HG02840 (cell line): ENCODE measurements around the gene CHN2.

Experiments used
- ATAC-seq: cut with Tn5 transposase; IDR thresholded peaks from one replicate; pipeline ENCODE4 v1.9.1; 2021; ENCODE audit warnings: mild to moderate bottlenecking, moderate library complexity, moderate number of reproducible peaks; ENCODE audit not compliant: unreplicated experiment, low FRiP score

CHN2 gene

DNA sequence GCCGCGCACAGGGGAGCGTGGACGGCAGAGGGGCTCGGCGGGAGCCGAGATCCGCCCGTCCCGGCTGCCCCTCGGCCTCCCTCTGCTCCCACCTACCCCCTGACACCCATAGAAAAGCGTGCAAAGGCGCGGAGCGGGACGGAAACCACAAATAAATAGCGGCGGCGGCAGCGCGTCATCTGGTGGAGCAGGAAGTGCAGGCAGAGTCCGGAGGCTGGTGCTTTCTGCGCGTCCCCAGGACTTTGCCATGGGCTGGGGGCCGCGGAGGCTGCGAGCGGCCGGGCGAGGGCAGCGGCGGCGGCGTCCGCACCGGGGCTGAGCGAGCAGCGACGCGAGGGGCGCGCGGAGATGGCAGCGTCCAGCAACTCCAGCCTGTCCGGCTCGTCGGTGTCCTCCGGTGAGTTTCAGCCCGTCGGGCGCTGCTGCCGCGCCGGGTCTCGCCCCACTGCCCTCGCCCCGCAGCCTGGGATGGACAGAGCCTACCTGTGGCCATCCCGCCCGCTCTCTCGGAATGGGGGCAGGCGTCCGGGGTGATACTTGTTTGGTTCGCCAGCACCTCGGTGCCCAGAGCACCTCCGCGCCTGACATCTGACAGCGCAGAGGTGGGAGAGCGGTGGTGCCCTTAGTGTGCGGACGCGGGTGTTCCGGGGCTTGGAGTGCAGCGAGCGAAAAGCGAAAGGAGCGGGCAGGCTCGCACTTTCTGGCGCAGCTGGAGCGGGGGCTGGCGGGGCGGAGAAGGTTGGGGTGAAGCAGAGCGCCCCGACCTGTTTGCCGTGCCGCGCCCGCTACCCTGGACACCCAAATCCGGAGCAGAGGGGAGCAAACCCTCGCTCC is at the start of gene CHN2:
CHN2 (plus strand) TSS at position 182 of the 834 bp plus-strand sequence.
- no peak for ATAC-seq

DNA sequence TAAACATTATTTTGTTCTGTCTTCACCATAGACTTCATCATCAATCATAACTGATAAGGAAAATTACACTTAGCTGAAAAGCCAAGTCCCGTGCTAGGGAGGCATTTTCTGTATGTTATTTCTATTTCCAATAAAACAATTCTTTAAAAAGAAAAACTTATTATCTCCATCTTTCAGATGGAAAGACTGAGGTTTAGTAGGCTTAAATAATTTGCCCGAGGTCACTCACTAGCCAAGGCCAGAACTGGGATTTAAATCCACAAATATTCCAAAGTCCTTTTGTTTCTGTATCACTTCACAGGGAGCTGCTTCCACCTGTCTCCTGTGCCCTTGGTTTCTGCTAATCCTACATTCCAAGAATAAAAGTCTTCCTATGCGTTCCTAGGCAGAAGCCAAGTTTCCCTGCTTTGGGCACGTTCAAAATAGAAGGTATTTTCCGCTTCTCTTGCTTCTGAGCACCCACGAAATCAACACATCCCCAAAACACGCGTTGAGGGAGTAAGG is 49.0 kb upstream of the CHN2 start:
- no peak for ATAC-seq

GRCh38 chr7:29146057-29146706 is 48.4 kb upstream of the CHN2 start, which contains the start of gene CPVL:
Gene CPVL, minus strand, starts transcription at chr7:29146537. Its CDS starts 25,476 bp downstream, at chr7:29121061.
- no peak for ATAC-seq

- ATAC-seq, result no peak
Observed at GRCh38 chr7:29146888-29147609, 47.5 kb upstream of the CHN2 start.

GRCh38 chr7:29147821-29148220 is 46.8 kb upstream of the CHN2 start:
- ATAC-seq, result no peak

DNA sequence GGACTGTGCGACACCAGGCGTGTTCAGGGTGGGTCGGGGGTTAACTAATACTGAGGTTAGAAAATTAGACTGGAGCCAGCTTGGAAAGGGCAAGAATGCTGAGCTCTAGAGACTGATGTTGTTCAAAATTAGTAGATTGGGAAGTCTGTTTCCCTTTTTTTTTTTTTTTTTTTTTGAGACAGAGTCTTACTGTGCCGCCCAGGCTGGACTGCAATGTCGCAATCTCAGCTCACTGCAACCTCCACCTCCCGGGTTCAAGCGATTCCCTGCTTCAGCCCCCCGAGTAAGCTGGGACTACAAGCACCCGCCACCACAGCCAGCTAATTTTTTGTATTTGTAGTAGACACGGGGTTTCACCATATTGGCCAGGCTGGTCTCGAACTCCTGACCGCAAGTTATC is 45.5 kb upstream of the CHN2 start:
- no peak for ATAC-seq

GRCh38 chr7:29150856-29151255 is 43.7 kb upstream of the CHN2 start:
- no peak for ATAC-seq

- ATAC-seq, result no peak
Observed at GRCh38 chr7:29154076-29154475, 40.5 kb upstream of the CHN2 start.

DNA sequence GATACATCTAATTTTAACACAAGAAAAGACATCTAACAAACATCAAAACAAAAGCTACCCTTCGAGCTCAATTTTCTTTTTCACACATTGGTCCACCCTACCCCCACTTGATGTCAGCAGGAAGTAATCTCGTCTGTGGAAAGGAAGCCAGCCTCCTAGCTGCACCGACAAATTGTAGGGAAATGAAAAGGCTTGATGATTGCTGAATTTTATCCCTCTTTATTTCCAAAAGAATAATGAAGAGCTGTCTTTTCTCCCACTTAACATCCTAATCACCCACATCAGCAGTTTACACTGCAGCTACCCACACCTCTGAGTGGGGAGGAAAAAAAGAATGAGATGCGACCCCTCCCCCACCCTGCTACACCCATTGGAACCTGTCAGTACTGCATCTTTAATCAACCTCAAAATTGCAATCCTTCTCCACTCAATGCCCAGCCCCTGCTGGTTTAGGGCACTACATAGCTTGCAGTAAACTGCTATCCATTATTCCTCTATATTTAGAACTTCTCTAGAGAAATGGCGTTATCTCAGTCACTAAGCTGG is 37.6 kb upstream of the CHN2 start:
- ATAC-seq, result no peak

DNA sequence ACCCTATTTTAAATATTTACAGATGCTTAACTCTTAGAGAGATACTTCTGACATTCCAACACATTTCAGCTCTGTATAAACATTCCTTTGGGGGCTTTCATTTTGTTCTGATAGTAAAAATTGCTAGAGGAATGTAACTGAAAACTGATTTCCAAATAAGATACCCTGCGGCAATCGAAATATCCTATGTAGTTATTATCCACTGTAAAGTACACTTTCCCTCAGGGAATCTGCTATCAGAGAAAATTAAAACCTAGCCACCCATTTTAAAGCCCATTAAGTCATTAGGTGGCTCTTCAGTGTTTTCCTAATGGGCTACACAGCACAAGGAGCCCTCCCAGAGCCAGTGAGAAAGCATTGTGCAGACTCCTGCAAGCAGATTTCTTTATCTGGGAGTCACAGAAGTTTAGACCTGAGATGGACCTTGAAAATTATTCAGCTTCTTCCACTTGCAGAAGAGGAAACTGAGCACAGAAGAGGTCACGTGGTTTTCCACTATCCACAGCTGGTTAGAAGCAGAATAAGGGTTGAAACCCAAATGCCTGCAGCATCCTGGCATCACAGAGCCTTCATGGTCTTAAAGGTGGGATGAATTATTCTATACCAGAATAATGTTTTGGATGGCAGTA is 35.7 kb upstream of the CHN2 start:
- no peak for ATAC-seq

DNA sequence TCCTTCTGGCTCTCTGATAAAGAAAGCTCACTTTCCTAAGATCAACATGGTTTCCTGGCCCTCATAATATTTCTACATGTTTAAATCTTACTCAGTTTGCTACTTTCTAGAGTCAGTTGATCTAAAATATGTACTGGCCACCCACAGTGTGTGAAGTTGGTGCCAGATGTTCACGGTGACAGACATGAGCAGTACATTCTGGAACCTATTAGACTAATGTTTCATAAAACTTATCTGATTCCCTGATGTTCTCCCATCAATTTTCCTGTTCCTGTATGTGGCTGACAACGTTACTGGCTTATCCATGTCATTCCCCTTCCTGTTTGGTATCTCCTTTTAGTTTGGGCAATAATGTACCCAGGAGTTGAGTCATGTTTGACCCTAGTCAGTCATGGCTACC is 34.5 kb upstream of the CHN2 start:
- no peak for ATAC-seq

GRCh38 chr7:29161231-29161630 is 33.3 kb upstream of the CHN2 start:
- ATAC-seq, result no peak

DNA sequence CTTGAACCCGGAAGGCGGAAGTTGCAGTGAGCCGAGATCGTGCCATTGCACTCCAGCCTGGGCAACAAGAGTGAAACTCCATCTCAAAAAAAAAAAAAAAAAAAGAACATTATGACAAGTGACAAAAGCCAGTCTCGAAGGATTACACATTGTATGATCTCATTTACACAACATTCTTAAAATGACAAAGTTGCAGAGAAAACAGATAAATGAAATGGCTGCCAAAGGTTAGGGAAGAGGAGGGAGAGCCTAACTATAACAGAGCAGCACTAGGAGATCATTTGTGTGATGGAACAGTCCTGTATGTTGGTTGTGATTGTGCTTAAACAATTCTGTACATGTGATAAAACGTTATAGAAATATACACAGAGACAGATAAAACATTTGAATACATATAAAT is 32.0 kb upstream of the CHN2 start:
- ATAC-seq, result no peak

DNA sequence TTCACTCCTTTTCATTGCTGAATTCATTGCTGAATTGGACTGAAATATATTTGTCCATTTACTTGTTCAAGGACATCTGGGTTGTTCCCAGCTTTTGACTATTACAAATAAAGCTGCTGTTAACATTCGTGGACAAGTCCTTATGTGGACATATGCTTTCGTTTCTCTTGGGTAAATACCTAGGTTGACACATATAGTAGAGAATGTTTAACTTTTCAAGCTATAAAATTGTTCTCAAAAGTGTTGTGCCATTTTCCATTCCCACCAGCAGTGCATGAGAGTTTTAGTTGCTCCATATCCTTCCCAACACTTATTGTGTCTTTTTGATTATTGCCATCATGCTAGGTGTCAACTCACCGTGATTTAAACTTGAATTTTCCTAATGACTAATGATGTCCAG is 30.7 kb upstream of the CHN2 start:
- ATAC-seq, result no peak

- ATAC-seq, result no peak
Observed at GRCh38 chr7:29167721-29168120, 26.9 kb upstream of the CHN2 start.

DNA sequence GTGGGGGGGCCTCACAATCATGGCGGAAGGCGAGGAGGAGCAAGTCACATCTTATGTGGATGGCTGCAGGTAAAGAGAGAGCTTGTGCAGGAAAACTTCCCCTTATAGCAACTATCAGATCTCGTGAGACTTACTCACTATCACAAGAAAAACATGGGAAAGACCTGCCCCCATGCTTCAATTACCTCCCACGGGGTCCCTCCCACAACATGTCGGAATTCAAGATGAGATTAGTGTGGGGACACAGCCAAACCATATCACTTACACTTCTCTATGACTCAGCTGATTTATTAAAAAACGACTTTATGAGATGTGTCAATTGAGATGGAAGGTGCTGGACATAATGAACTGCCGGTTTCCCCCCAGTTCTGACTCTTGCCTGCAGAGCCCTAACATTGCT is 23.8 kb upstream of the CHN2 start:
- ATAC-seq, result no peak

DNA sequence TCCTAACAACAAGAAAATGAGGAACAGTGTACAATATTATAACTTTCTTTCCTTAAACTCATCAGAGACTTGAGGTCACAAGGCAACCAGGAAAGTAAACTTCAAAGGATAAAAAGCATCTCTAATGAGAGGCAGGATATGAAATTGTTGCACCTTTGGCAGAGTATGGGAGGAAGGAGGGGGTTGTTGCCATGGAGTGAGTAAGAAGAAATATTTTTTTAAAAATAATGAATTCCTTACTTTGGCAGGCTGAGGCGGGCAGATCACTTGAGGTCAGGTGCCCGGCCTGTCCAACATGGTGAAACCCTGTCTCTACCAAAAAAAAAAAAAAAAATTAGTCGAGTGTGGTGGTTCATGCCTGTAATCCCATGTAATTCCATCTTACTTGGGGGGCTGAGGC is 21.1 kb upstream of the CHN2 start:
- ATAC-seq, result no peak

DNA sequence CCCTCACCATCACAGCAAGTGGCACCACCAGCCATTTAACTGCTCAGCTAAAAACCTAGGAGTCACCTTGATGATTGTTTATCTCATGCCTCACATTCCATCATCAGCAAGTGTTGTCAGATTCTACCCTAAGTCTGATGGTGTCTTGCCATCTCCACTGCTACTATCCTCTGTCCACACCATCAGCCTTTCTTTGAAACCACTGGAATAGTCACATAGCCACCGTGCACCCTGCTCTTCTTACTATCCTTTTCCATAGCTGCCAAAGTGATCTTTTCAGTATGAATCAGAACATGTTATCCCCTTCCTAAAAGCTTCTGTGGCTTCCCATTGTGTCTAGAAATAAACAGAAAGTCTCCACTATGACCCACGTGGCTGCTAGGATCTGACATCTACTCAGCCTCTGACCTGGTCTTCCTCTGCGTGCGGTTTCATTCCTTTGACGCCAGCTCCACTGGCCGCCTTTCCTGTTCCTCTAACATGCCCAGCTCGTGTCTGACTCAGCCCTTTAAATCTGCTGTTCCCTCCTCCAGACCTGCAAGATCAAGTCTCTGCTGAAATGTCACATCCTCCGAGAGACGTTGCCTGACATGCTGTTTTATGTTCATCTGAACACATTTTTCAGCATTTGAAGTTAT is 16.5 kb upstream of the CHN2 start:
- no peak for ATAC-seq

DNA sequence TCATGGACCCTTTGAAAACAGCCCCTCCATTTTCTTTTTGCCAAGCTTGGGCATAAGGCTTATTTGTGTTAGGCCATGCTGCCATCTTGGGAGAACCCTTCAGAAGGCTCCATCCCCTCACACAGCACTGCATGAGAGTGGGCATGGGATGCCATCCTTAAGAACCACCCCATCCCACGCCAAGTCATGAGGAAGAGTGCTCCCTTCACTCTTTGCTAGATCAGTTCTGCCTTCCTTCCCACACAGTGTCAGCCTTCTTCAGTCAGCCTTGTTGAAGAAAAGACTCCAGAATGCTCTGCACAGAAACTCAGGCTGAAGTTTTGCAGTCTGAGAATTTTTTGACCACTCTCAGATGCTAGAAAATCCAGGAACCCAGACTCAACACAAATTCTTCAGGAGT is 15.5 kb upstream of the CHN2 start:
- no peak for ATAC-seq

GRCh38 chr7:29184599-29184998 is 10.0 kb upstream of the CHN2 start:
- ATAC-seq, result no peak
